WTC11 (cell line): Measurements from ENCODE around the gene FOXL1. TPM values are rescaled to one million over a fixed set of nuclear protein-coding genes. Genes with fewer than 3 reads are reported as not detected.

Source experiments
- ATAC-seq: fragments of 200-7000 bp; cut with Tn5 transposase; 2 replicates; pipeline ENCODE4 v1.10.0; 2021; ENCODE audit warnings: mild to moderate bottlenecking, moderate library complexity
- CTCF ChIA-PET: fragments of 300-600 bp; sonication (Branson Sonifier 250); formaldehyde crosslinking; loops from one replicate; lab custom pipeline; 2021; ENCODE audit warnings: antibody characterized with exemption; lab: Charles Lee
- POLR2A ChIA-PET: fragments of 350-600 bp; sonication (Branson Sonifier 250); formaldehyde crosslinking; loops from one replicate; lab custom pipeline; 2021; ENCODE audit warnings: antibody characterized with exemption; lab: Charles Lee
- DNase-seq: peaks from one replicate; pipeline ENCODE4 v3.0.0; 2021; ENCODE audit warnings: low spot score
- H3K27ac Mint-ChIP-seq: 2 replicates; pipeline ENCODE4 v1.8.0; 2021; ENCODE audit warnings: mixed read lengths
- H3K27me3 Mint-ChIP-seq: 2 replicates; pipeline ENCODE4 v1.8.0; 2021; ENCODE audit warnings: low read depth, mild to moderate bottlenecking, moderate library complexity, mixed read lengths
- H3K36me3 Mint-ChIP-seq: 2 replicates; pipeline ENCODE4 v1.8.0; 2021; ENCODE audit warnings: mixed read lengths
- H3K4me1 Mint-ChIP-seq: 2 replicates; pipeline ENCODE4 v1.8.0; 2022; ENCODE audit warnings: mixed read lengths
- H3K4me3 Mint-ChIP-seq: 2 replicates; pipeline ENCODE4 v1.8.0; 2021; ENCODE audit warnings: mild to moderate bottlenecking, moderate library complexity, mixed read lengths
- H3K9me3 Mint-ChIP-seq: 2 replicates; pipeline ENCODE4 v1.8.0; 2021; ENCODE audit warnings: mixed read lengths
- CBFB ChIP-seq: sonication (generic); formaldehyde crosslinking; IDR thresholded peaks from 2 replicates; pipeline ENCODE4 v1.8.1; 2022; ENCODE audit warnings: mild to moderate bottlenecking, low read depth, missing genetic modification reagents
- CREM ChIP-seq: sonication (generic); formaldehyde crosslinking; IDR thresholded peaks from 2 replicates; pipeline ENCODE4 v1.8.1; 2022; ENCODE audit warnings: mild to moderate bottlenecking, missing genetic modification reagents, moderate library complexity
- EMX1 ChIP-seq: fragments of 250-450 bp; sonication (Bioruptor Pico); IDR thresholded peaks from 2 replicates; pipeline ENCODE4 v1.8.0; 2021; ENCODE audit warnings: mild to moderate bottlenecking
- HMGXB4 ChIP-seq: sonication (generic); formaldehyde crosslinking; IDR thresholded peaks from 2 replicates; pipeline ENCODE4 v1.8.1; 2023; ENCODE audit warnings: mild to moderate bottlenecking, moderate library complexity, missing genetic modification reagents
- MYBL2 ChIP-seq: sonication (generic); formaldehyde crosslinking; IDR thresholded peaks from 2 replicates; pipeline ENCODE4 v1.8.1; 2023; ENCODE audit warnings: mild to moderate bottlenecking, moderate library complexity, missing genetic modification reagents
- NFYB ChIP-seq: sonication (generic); formaldehyde crosslinking; conservative IDR thresholded peaks from 2 replicates; pipeline ENCODE4 v1.8.0; 2022; ENCODE audit warnings: low read depth, missing genetic modification reagents
- NR1H2 ChIP-seq: sonication (generic); formaldehyde crosslinking; IDR thresholded peaks from 2 replicates; pipeline ENCODE4 v1.9.0; 2021; ENCODE audit warnings: mild to moderate bottlenecking, moderate library complexity, missing genetic modification reagents
- NR3C1 ChIP-seq: sonication (generic); formaldehyde crosslinking; conservative IDR thresholded peaks from 2 replicates; pipeline ENCODE4 v1.8.1; 2023; ENCODE audit warnings: low read depth, mild to moderate bottlenecking, missing genetic modification reagents
- SP1 ChIP-seq: sonication (generic); formaldehyde crosslinking; conservative IDR thresholded peaks from 2 replicates; pipeline ENCODE4 v1.8.1; 2022; ENCODE audit warnings: missing genetic modification reagents
- USF1 ChIP-seq: sonication (generic); formaldehyde crosslinking; IDR thresholded peaks from 2 replicates; pipeline ENCODE4 v1.8.0; 2022; ENCODE audit warnings: mild to moderate bottlenecking, missing genetic modification reagents
- ZNF416 ChIP-seq: fragments of 250-450 bp; sonication (Bioruptor Pico); IDR thresholded peaks from 2 replicates; pipeline ENCODE4 v1.9.0; 2021; ENCODE audit warnings: mild to moderate bottlenecking, inconsistent platforms
- total RNA-seq: library from RNA; stranded (reverse); gene quantifications from 3 replicates; pipeline ENCODE4 v1.2.3, GENCODE V29; 2021
- TF ChIP-seq, protein P1 (sequence below): sonication (generic); formaldehyde crosslinking; IDR thresholded peaks from 2 replicates; pipeline ENCODE4 v1.8.1; 2023; ENCODE audit warnings: mild to moderate bottlenecking, missing genetic modification reagents
- TF ChIP-seq, protein P2 (sequence below): fragments of 250-450 bp; sonication (Bioruptor Pico); IDR thresholded peaks from 2 replicates; pipeline ENCODE4 v1.9.0; 2021; ENCODE audit warnings: moderate library complexity, mild to moderate bottlenecking, inconsistent platforms, borderline replicate concordance
- TF ChIP-seq, protein P3 (sequence below): sonication (generic); formaldehyde crosslinking; IDR thresholded peaks from 2 replicates; pipeline ENCODE4 v1.8.1; 2022; ENCODE audit warnings: mild to moderate bottlenecking, missing genetic modification reagents, moderate library complexity, borderline replicate concordance
- TF ChIP-seq, protein P4 (sequence below): sonication (generic); formaldehyde crosslinking; IDR thresholded peaks from 2 replicates; pipeline ENCODE4 v1.8.1; 2023; ENCODE audit warnings: mild to moderate bottlenecking, missing genetic modification reagents, moderate library complexity
- TF ChIP-seq, protein P5 (sequence below): sonication (generic); formaldehyde crosslinking; conservative IDR thresholded peaks from 2 replicates; pipeline ENCODE4 v1.8.1; 2022; ENCODE audit warnings: mild to moderate bottlenecking, missing genetic modification reagents
- TF ChIP-seq, protein P6 (sequence below): fragments of 250-450 bp; sonication (Bioruptor Pico); IDR thresholded peaks from 2 replicates; pipeline ENCODE4 v1.8.0; 2021; ENCODE audit warnings: mild to moderate bottlenecking

Gene FOXL1
- total RNA-seq, 1 experiment from 2014 or later = 0.33 TPM

DNA sequence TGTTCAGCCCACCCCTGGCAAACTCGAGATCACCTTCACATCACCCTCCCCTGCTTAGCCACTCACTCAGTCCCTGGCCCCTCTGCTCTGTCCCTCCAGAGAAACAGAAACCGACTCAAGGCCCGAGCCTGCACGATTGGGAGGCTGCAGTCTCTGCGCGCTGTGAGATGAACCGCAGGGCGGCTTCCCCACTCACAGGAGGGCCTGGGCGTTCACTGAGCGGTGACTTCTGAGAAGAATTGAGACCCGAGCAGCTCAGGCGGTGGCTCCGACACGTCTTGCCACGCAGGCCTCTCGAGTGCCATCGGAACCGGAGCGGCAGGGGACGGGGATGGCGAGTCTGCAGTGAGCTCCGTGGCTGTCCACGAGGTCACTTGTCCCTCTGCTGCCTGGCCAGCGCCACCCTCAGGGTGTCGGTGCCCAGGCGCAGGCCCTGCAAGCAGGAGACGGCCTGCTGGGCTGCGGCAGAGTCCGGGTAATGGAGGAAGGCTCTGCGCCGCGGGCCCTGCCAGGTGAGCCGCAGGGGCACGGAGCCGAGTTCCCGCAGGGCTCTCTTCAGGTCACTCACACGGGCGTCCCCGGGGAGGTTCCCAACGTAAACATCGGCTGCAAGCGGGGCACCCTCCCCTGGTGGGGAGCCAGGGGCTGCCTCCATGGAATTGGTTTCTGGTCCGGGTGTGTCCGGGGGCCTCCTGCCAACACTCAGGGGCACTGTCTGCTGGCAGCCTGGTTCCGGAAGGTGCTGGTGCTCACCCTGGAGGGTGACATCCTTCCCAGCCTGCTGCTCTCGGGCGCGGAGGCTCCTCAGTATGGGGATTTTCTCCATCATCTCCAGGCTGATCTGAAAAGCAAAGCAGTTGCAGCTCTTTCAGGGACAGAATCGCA is 46.5 kb upstream of the FOXL1 start:
- Mint-ChIP-seq H3K27ac (no peak overlapping the region), H3K4me3 (no peak overlapping the region), H3K27me3 (no peaks in the 10 kb centered on the region; the same call in 1 of the 2 replicates)

More for the DNA sequence above, 46.5 kb upstream of the FOXL1 start:
- no peaks in the 10 kb centered on the region for H3K4me1 Mint-ChIP-seq
- ATAC-seq = no peak
- 0 out of 2 replicates have a peak, but pooled peaks cover 7% of the 10 kb centered on the region for H3K9me3 Mint-ChIP-seq
- POLR2A ChIA-PET = no interaction called here
- TF ChIP-seq, protein P1, sequence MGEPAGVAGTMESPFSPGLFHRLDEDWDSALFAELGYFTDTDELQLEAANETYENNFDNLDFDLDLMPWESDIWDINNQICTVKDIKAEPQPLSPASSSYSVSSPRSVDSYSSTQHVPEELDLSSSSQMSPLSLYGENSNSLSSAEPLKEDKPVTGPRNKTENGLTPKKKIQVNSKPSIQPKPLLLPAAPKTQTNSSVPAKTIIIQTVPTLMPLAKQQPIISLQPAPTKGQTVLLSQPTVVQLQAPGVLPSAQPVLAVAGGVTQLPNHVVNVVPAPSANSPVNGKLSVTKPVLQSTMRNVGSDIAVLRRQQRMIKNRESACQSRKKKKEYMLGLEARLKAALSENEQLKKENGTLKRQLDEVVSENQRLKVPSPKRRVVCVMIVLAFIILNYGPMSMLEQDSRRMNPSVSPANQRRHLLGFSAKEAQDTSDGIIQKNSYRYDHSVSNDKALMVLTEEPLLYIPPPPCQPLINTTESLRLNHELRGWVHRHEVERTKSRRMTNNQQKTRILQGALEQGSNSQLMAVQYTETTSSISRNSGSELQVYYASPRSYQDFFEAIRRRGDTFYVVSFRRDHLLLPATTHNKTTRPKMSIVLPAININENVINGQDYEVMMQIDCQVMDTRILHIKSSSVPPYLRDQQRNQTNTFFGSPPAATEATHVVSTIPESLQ (CRISPR knock-in tag) = no peak
- no peak for TF ChIP-seq CREM (CRISPR knock-in tag)
- no peak for TF ChIP-seq SP1 (CRISPR knock-in tag)
- TF ChIP-seq, protein P2, sequence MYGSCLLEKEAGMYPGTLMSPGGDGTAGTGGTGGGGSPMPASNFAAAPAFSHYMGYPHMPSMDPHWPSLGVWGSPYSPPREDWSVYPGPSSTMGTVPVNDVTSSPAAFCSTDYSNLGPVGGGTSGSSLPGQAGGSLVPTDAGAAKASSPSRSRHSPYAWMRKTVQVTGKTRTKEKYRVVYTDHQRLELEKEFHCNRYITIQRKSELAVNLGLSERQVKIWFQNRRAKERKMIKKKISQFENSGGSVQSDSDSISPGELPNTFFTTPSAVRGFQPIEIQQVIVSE (CRISPR knock-in tag) = no peak
- TF ChIP-seq CBFB = no peak
- TF ChIP-seq MYBL2 = no peak
- TF ChIP-seq, protein P3, sequence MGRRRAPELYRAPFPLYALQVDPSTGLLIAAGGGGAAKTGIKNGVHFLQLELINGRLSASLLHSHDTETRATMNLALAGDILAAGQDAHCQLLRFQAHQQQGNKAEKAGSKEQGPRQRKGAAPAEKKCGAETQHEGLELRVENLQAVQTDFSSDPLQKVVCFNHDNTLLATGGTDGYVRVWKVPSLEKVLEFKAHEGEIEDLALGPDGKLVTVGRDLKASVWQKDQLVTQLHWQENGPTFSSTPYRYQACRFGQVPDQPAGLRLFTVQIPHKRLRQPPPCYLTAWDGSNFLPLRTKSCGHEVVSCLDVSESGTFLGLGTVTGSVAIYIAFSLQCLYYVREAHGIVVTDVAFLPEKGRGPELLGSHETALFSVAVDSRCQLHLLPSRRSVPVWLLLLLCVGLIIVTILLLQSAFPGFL (CRISPR knock-in tag) = no peak
- TF ChIP-seq, protein P4, sequence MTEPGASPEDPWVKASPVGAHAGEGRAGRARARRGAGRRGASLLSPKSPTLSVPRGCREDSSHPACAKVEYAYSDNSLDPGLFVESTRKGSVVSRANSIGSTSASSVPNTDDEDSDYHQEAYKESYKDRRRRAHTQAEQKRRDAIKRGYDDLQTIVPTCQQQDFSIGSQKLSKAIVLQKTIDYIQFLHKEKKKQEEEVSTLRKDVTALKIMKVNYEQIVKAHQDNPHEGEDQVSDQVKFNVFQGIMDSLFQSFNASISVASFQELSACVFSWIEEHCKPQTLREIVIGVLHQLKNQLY = no peak
- TF ChIP-seq HMGXB4 (CRISPR knock-in tag) = no peak
- TF ChIP-seq USF1 (CRISPR knock-in tag) = no peak
- no peak for TF ChIP-seq NR1H2 (CRISPR knock-in tag)
- no peak for TF ChIP-seq EMX1 (CRISPR knock-in tag)
- TF ChIP-seq, protein P5, sequence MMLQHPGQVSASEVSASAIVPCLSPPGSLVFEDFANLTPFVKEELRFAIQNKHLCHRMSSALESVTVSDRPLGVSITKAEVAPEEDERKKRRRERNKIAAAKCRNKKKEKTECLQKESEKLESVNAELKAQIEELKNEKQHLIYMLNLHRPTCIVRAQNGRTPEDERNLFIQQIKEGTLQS (CRISPR knock-in tag) = no peak
- TF ChIP-seq NR3C1 (CRISPR knock-in tag) = no peak
- TF ChIP-seq, protein P6, sequence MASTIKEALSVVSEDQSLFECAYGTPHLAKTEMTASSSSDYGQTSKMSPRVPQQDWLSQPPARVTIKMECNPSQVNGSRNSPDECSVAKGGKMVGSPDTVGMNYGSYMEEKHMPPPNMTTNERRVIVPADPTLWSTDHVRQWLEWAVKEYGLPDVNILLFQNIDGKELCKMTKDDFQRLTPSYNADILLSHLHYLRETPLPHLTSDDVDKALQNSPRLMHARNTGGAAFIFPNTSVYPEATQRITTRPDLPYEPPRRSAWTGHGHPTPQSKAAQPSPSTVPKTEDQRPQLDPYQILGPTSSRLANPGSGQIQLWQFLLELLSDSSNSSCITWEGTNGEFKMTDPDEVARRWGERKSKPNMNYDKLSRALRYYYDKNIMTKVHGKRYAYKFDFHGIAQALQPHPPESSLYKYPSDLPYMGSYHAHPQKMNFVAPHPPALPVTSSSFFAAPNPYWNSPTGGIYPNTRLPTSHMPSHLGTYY (CRISPR knock-in tag) = no peak
- no peak for TF ChIP-seq ZNF416 (CRISPR knock-in tag)
- TF ChIP-seq NFYB = no peak
- TF ChIP-seq, all 79 proteins: peak for 0
- CTCF ChIA-PET = interaction anchor here (1.1 kb wide), 1 partner anchor 14 kb away, joined by 3 read pairs; no protein-coding TSS in a partner anchor
- peaks cover 5% of the 10 kb centered on the region; the same call in 1 of the 2 replicates for H3K36me3 Mint-ChIP-seq
- DNase-seq = no peak
